GM18508 (cell line): Measurements from ENCODE around the gene UBE2Q1.
A peak's percentile ranks its signal among the peaks of the same experiment; 100 is the strongest.

Experiments
- ATAC-seq: cut with Tn5 transposase; IDR thresholded peaks from one replicate; pipeline ENCODE4 v1.9.1; 2021; ENCODE audit warnings: moderate number of reproducible peaks; ENCODE audit not compliant: insufficient read depth, unreplicated experiment

Gene UBE2Q1

DNA sequence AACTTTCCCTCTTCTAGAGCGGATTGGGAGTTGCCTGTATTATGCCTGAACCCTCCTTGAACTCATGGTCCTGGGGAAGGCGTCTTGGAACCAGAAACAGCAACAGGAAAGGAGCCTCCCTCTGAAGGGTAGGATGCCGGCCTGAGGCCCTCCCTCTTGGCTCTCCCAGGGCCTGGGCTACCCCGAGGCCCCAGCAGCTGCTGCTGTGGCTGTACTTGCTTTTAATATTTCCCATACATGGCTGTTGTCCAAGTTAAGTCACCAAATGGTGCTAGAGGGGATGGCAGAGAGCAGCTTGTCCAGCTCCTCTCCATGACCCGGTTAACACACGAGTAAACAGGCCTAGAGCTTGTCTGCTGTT, 19.6 kb upstream of the UBE2Q1 start:
- no peak for ATAC-seq

DNA sequence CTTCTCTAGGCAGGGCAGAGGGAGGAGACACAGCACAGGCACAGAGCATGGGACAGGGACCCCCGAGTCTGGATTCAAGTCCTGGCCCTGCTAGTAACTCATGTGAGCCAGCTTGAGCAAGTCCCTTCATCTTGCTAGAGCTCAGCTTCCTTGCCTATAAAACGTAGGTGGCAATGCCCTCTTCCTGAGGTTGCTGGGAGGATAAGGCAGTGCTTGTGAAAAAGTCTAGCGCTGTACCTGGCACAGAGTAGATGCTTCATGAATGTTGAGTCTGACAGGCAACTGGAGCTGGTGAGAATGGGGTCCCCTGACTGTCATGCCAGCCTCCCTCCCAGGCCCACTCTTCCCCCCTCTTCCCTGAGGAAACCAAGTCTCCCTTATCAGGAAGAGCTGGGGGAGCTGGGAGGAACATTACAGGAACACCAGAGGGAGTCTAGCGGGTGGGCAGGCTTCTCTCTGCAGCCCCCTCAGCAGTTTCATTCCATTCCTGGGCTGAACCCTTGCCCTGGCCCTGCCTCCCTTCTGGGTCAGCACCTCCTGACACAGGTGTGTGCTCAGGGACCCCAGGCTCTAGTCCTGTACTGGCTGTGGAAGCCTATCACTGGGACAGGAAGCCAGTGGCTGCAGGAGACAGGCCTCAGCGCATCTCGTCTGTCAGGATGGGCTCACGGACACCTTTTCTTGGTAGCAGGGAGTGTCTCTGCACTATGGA, 19.0 kb upstream of the UBE2Q1 start:
- ATAC-seq = no peak

DNA sequence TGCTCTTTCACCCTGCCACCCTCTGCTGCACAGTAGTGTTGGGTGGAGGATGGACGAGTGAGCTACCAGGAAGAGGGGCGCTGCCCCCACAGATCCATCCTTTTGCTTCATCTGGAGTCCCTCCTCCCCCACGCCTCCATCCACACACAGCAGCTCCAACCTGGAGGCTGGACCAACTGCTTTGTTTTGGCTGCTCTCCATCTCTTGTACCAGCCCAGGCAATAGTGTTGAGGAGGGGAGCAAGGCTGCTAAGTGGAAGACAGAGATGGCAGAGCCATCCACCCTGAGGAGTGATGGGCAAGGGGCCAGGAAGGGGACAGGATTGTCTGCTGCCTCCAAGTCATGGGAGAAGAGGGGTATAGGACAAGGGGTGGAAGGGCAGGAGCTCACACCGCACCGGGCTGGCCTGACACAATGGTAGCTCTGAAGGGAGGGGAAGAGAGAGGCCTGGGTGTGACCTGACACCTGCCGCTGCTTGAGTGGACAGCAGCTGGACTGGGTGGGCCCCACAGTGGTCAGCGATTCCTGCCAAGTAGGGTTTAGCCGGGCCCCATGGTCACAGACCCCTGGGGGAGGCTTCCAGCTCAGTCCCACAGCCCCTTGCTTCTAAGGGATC, 17.6 kb upstream of the UBE2Q1 start:
- no peak for ATAC-seq

DNA sequence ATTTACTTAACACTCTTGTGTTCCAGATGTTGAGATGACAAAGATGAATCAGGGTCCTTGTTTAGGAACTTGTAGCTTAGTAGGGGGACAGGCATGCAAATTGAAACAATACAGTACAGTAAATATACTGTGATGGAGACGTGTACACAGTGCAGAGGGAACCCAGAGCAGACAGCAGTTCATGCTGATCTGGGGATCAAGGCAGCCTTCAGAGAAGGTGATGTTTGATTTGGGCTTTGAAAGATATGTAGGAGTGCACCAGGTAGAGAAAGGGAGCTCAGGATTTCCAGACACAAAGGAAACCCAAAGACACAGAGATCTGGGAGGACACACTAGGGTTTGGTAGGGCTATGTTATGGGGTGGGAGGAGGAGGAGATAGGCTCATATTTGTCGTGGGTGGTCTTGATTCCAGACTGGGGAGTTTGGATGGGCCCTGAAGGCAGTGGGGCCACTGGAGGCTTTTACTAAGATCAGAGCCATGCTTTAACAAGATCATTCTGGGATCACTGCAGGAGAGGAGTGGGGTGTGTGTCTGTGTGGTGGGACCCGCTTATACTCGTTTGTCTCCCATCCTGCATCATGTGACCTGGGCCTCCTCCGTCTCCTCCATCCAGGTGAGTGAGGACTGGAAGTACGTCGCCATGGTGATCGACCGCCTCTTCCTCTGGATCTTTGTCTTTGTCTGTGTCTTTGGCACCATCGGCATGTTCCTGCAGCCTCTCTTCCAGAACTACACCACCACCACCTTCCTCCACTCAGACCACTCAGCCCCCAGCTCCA, 16.9 kb upstream of the UBE2Q1 start:
- ATAC-seq = no peak

DNA sequence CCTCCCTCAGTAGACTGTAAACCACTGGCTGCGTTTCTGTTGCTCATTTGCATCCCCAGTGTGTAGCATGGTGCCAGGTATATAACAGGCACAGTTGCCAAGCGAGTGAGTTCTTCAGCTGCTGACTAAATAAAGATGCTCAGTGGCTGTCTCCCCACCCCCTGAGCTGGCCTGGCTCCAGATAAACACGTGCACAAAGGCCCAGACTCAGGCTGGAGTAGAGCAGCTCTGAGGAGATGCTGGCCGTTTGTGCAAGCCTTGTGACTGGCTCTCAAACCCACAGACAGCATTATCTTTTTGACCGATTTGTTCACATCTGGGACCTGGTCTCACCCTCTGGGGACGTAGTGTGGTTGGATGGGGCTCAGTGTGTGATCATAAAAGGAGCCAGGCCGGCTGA, 16.3 kb upstream of the UBE2Q1 start:
- no peak for ATAC-seq

DNA sequence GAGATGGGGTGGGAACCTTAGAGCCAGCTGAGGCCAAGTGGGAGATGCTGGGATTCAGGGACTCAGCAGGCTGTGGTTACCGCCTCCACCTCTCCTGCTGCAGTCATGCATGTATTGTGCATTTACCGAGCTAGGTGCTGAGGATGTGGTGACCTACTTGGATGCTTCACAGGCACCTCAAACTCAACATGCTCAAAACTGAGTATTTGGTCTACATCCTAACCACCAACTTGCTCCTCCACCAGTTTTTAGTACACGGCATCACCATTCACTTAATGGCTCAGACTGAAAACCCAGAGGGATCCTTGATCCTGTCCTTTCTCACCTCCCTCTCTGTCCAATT, 14.7 kb upstream of the UBE2Q1 start:
- no peak for ATAC-seq

DNA sequence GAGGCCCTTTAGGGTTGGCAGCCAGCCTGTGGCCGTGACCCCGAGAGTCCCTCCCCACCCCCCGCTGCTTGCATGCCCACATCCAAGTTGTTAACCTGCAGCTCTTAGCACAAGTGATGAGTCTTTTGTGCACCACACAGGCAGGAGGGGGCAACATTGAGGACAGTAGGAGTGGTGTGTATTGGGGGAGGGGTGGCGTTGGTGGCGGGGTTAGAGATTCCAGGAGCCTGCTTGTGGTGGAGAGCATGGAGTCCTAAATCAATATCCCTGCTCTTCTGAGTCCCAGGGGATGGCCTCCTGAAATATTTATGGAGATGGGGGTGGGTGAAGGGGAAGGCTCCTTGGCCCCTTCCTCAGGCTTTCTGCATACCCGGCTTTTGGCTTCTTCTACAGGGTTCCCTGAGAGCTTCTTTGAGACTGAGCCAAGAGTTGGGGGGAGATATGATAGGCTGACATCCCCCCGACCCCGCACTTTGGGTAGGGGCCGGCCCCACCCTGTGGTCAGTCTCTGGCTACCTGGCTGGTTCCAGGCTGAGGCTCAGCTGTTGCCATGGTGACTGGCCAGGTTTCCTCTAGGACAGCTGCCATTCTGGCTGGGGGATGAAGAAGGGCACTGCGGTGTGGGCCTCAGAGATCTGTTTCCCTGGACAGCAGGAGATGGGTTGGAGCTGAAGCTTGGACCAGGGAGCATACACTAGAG, 14.2 kb upstream of the UBE2Q1 start:
- ATAC-seq = no peak

DNA sequence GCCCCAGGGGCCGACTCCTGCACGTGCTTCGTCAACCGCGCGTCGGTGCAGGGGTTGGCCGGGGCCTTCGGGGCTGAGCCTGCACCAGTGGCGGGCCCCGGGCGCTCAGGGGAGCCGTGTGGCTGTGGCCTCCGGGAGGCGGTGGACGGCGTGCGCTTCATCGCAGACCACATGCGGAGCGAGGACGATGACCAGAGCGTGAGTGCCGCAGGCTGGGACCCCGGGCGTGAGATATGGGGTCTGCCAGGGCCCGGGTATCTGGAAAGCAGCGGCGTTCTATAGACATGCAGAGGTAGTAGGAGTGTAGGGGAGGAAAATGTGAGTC, 13.5 kb upstream of the UBE2Q1 start:
- no peak for ATAC-seq

DNA sequence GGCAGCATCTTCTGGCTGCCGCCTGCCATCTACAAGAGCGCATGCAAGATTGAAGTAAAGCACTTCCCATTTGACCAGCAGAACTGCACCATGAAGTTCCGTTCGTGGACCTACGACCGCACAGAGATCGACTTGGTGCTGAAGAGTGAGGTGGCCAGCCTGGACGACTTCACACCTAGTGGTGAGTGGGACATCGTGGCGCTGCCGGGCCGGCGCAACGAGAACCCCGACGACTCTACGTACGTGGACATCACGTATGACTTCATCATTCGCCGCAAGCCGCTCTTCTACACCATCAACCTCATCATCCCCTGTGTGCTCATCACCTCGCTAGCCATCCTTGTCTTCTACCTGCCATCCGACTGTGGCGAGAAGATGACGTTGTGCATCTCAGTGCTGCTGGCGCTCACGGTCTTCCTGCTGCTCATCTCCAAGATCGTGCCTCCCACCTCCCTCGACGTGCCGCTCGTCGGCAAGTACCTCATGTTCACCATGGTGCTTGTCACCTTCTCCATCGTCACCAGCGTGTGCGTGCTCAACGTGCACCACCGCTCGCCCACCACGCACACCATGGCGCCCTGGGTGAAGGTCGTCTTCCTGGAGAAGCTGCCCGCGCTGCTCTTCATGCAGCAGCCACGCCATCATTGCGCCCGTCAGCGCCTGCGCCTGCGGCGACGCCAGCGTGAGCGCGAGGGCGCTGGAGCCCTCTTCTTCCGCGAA, 12.9 kb upstream of the UBE2Q1 start:
- no peak for ATAC-seq

DNA sequence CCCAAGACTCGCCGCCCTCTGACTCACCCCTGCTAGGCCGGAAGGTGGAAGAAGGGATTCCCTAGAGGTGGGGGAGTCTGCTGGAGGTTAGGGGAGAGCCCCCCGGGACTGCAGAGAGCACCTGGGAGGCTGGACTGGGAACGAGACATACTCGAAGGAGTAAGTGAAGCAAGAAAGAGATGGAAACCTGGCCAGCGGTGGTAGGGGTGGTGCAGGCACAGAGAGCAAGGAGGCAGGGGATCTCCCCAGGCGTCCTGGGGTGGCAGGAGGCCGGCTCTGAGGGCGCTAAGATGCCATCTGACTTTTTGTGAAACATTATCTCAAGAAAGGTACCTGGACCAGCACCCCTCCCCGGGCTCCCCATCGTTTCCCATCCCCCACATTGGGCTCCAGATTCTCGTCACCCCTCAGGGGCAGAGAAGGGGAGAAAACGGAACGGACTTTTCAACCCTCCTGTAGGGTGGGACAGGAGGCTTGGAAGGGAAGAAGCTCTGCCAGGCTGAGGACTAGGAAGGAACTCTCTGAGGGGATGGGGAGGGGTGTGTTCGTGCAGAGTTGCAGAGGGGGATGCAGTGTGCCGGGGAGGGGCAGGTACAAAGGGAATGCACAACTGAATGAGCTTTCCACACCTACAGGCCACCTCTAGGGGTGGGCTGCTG, 9.8 kb upstream of the UBE2Q1 start:
- no peak for ATAC-seq

DNA sequence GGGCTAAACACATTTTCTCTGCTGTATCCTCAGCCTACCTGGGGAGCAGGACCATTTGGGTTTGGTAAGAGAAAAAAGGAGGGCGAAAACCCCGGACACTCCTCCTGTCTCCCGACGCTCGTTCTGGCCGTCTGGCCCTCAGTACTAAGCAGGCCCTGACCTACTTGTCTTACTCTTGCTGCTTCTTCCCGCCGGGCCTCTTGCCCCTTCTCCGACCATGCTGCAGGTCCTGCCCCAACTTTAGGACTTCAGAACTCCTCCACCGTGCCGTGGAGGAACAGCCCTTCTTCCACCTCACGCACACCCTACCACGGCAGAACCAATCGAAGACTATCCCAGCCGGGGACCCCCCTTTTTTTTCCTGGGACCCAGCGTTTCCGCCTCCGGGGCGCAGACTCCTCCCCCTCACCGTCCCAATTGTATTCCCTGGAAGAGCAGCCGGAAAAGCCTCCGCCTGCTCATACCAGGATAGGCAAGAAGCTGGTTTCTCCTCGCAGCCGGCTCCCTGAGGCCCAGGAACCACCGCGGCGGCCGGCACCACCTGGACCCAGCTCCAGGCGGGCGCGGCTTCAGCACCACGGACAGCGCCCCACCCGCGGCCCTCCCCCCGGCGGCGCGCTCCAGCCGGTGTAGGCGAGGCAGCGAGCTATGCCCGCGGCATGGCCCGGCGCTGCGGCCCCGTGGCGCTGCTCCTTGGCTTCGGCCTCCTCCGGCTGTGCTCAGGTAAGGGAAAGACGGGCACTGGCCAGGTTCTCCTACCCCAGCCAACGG, 9.1 kb upstream of the UBE2Q1 start, which contains the start of gene CHRNB2:
Gene CHRNB2, plus strand, starts transcription at position 393 of the 771 bp plus-strand sequence. Its CDS starts 267 bp downstream, at position 660.
- no peak for ATAC-seq

DNA sequence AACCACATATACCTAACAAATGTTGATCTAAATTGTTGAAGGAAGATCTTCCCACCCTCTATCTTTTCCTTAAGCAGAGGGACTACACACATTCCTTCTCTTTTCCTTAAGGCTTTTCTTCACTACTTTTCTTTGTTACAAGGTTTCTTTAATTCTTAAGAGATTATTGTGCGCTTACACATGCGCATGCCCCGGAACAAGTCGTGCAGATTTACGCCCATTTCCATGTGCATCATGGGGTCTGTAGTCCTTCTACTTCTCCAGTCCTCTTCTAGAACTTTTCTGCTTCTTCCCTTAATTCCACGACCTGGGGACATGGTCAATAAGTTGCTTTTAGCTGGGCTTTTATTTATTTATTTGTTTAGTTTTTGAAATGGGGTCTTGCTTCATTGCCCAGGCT, 7.4 kb upstream of the UBE2Q1 start:
- no peak for ATAC-seq

DNA sequence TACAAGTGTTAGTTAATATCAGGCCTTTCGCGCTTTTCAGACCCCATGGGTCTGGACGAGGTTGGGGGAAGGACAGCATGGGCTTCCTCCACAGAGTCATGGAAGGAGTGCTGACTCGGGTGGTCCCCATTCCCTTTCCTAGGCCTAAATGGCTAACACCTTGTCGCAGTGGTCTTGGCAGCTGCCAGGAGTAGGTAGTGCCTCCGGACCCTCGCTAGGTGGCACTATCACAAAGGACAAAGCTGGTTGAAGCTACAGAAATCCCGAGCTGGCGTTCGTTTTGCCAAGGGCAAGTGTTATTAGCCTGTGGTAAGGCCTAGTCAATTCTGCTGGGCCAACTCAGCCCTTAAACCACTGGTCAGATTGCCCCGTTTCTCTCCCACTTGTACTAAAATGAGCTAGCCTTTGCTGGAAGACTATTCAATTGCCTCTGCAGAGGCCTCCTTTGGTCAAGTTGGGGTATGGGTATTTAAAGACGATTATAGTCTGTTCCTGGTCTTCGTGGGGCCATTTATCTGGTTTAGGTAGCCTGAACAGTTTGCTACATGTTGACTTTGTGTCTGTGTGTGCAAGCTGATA, 1.1 kb upstream of the UBE2Q1 start:
- no peak for ATAC-seq

DNA sequence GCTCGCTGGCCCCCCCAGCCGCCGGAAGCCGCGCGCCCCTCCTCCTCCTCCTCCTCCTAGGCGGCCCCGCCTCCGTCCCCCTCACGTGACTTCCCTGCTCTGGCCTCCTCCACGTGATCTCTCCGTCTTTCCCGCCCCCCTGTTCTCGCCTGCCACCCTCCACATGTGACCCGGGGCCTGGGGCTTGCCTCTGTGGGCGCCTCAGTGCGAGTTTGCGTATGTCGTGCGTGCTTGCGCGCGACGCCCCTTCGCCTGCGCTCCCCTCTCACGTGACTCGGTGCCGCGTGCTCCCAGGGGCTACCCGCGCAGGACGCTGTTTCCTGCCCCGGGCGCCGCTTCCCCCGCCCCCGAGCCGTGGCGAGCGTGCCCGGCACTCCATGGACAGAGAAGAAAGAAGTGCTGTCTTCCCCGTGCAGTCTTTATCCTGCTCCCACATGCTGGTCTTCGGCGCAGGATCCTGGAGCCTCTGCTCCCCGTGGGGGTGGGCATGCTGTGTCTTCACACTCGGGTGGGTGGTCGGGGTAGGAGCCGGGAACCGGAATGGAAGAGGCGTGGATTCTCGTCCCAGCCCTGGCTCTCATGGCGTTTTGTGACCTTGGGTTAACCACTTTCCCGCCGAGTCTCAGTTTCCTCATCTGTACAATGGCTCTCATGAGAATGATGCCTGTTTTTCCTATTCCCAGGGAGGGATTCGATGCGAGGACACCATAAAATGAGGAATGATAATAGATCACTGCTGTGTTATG, 431 bp upstream of the UBE2Q1 start:
- peak; percentile 60 for ATAC-seq

DNA sequence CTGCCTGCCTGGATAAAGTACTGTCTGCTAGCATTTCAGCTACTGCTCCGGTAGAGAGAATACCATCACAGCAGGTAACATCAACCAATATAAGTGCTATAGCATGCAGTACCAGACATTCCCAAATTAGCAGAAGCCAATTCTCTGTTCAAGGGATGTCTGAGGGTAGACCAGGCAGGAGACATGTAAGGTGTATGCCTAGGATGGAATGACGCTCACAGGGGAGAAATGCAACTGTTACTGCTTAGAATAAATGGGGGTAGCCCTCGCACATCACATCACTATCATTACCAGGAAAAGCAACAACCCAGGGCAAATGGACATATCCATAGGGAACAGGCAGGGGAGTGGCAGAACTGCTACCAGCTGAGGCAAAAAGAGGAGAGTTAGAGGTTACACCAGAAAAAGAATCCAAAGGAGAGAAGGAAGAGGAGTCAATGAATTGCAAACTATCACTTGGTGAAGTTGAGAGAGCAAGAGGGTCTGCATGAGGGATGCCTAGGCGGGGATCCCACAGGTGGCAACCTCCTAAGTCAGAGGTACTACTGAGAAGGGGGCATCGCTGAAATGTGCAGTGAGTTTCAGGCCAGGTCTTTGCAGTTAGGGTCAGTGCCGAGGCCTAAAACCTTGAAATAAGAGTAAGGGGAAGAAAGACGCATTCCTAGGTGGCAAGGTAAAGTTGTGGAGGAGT, 1.1 kb downstream of the UBE2Q1 start:
- ATAC-seq = no peak

DNA sequence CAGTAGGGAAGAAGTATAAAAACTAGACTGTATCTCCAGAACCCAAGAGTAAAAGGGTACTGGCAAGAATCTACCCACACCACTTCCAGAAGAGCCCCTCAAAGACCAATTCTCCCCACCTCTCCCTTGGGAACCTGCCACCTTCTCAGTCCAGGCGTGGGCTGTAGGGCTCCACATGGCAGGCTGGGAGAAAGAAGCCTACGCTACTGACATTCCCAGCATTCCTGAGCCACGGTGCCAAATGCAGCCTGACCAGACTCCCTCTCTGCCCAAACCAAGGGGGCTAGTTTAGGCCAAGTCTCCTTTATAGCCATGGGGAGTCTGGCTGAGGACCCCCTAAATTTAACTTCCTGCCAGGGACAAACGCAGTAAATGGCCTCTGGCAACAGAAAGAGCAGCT, 2.0 kb downstream of the UBE2Q1 start:
- ATAC-seq = no peak
